ENCODE data around the gene HUNK.

GRCh38 chr21:31957631-31958030, 84.8 kb downstream of the HUNK start:
- TF ChIP-seq CTCF (IDR thresholded peaks at IDR 0.05; ENCODE audit: poor library complexity) (no peak), EZH2phosphoT487 (IDR thresholded peaks at IDR 0.05; ENCODE audit: low read depth, severe bottlenecking, unreplicated experiment) (no peak)
